ENCODE measurements around the gene POLR2A. TPM values are rescaled to one million over a fixed set of nuclear protein-coding genes. Genes with fewer than 3 reads are reported as not detected.
"Not testable (repeated sequence)": the region's sequence is repeated elsewhere in the genome, so short reads cannot be mapped to it uniquely, and the experiment has no call there.

Gene POLR2A
- total RNA-seq, 2 experiments from 2014 or later = 491 to 501 TPM

DNA sequence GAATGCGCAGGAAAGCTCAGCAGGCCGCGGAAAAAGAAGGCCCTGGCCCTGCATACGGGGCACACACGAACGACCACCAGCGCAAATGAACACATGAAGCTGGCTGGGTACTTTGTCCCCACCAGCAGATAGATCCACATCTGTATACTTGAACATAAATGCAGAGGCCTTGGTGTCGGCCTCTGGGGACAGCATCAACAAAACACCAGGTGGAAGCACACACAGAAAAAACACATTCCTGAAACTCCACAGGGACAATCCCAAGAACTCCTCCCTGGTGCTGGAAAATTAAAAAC, 4.1 kb upstream of the POLR2A start:
- ChIA-PET POLR2A (interaction anchor here (0.9 to 7.2 kb wide), 20 partner anchors 11 to 260 kb away, joined by 3 to 137 read pairs (median 6); partner anchors contain the start of genes ACADVL, CD68, CHRNB1 and FGF11), CTCF (interaction anchor here (0.6 to 3.5 kb wide), 3 partner anchors 43 to 159 kb away, joined by 4 to 25 read pairs (median 4); partner anchors contain the start of gene TMEM102)
- H3K27ac ChIP-seq (ENCODE audit: low read depth in 1 of 2, low read length in 2 of 2) = peak overlapping the region; percentile 73 to 91
- H3K4me1 Mint-ChIP-seq (ENCODE audit: low read depth) = peaks cover 72% of the 10 kb centered on the region
- H3K36me3 ChIP-seq (ENCODE audit: insufficient read depth, low read length) = peaks cover 6% of the 10 kb centered on the region
- H3K9me3 ChIP-seq (ENCODE audit: control insufficient read depth in 1 of 2, insufficient read depth in 1 of 2, low read length in 2 of 2) = no peaks in the 10 kb centered on the region
- peak overlapping the region; percentile 92 for H3K27ac Mint-ChIP-seq
- H3K4me3 ChIP-seq (ENCODE audit: low read length) = peak overlapping the region; percentile 73
- H3K4me3 Mint-ChIP-seq = peak overlapping the region; percentile 94
- no peak for ATAC-seq (ENCODE audit: poor library complexity)
- no peaks in the 10 kb centered on the region for H3K9me3 Mint-ChIP-seq
- intact Hi-C loops (cut with DNase I, micrococcal nuclease) = loop anchor here (5.0 to 10.0 kb wide), 4 partner anchors 173 to 675 kb away; partner anchors contain the start of genes EIF5A (in 1 of the 2), PER1 (in 1 of the 2) and SLC16A13 (in 1 of the 2)
- H3K27me3 ChIP-seq (ENCODE audit: control insufficient read depth in 1 of 2, insufficient read depth in 2 of 2, low read length in 2 of 2) = no peaks in the 10 kb centered on the region
- DNase-seq = no peak
- TF ChIP-seq, protein P1, sequence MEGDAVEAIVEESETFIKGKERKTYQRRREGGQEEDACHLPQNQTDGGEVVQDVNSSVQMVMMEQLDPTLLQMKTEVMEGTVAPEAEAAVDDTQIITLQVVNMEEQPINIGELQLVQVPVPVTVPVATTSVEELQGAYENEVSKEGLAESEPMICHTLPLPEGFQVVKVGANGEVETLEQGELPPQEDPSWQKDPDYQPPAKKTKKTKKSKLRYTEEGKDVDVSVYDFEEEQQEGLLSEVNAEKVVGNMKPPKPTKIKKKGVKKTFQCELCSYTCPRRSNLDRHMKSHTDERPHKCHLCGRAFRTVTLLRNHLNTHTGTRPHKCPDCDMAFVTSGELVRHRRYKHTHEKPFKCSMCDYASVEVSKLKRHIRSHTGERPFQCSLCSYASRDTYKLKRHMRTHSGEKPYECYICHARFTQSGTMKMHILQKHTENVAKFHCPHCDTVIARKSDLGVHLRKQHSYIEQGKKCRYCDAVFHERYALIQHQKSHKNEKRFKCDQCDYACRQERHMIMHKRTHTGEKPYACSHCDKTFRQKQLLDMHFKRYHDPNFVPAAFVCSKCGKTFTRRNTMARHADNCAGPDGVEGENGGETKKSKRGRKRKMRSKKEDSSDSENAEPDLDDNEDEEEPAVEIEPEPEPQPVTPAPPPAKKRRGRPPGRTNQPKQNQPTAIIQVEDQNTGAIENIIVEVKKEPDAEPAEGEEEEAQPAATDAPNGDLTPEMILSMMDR (IDR thresholded peaks at IDR 0.05) = no peak
- peaks cover 72% of the 10 kb centered on the region for H3K4me1 ChIP-seq (ENCODE audit: insufficient read depth, low read length)
- H3K36me3 Mint-ChIP-seq (ENCODE audit: low read depth) = peaks cover 38% of the 10 kb centered on the region
- no peaks in the 10 kb centered on the region for H3K27me3 Mint-ChIP-seq

DNA sequence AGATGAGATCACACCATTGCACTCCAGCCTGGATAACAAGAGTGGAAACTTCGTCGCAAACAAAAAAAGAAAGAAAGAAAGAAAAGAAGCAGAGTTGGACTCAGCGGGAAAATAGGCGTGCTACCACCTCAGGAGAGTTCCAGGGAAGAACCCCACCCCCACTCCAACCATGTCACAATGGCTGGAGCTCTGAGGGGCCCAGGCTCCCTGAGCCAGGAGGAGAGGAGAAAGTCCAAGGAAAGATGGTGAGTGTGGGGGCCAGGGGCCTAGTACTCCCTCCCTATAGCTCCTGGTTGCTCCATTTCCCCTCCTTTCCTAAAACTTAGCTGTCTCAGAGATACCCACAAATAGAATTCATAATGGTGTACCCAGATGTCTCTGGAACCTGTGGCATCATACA, 2.9 kb upstream of the POLR2A start, which contains the start of gene SLC35G6:
Gene SLC35G6, plus strand, starts transcription at position 172 of the 400 bp plus-strand sequence. Its CDS starts 71 bp downstream, at position 243.
- peak within 1 kb of the TSS; percentile 99 for H3K27ac Mint-ChIP-seq
- not testable (repeated sequence) for H3K27me3 Mint-ChIP-seq; H3K27me3 ChIP-seq (ENCODE audit: control insufficient read depth in 1 of 2, insufficient read depth in 2 of 2, low read length in 2 of 2); H3K9me3 ChIP-seq (ENCODE audit: control insufficient read depth in 1 of 2, insufficient read depth in 1 of 2, low read length in 2 of 2); ATAC-seq (ENCODE audit: poor library complexity); DNase-seq; H3K9me3 Mint-ChIP-seq; H3K36me3 ChIP-seq (ENCODE audit: insufficient read depth, low read length)
- peaks cover 74% of the 10 kb centered on the region for H3K4me1 ChIP-seq (ENCODE audit: insufficient read depth, low read length)
- intact Hi-C loops (cut with DNase I, micrococcal nuclease) = loop anchor here (5.0 to 10.0 kb wide), 4 partner anchors 174 to 674 kb away; partner anchors contain the start of genes EIF5A (in 1 of the 2), PER1 (in 1 of the 2) and SLC16A13 (in 1 of the 2)
- H3K4me1 Mint-ChIP-seq (ENCODE audit: low read depth) = peaks cover 74% of the 10 kb centered on the region
- H3K36me3 Mint-ChIP-seq (ENCODE audit: low read depth) = peaks cover 41% of the 10 kb centered on the region
- H3K27ac ChIP-seq (ENCODE audit: low read depth in 1 of 2, low read length in 2 of 2) = peak within 1 kb of the TSS; percentile 73 to 91
- H3K4me3 ChIP-seq (ENCODE audit: low read length) = peak within 1 kb of the TSS; percentile 73
- POLR2A ChIA-PET = interaction anchor here (3.6 to 7.2 kb wide), 4 partner anchors 23 to 45 kb away, joined by 23 to 137 read pairs (median 68); partner anchors contain the start of genes CHRNB1, FGF11 and TMEM102
- CTCF ChIA-PET = interaction anchor here (1.2 kb wide), 1 partner anchor 45 kb away, joined by 6 read pairs; no protein-coding TSS in a partner anchor
- peak within 1 kb of the TSS; percentile 94 for H3K4me3 Mint-ChIP-seq

DNA sequence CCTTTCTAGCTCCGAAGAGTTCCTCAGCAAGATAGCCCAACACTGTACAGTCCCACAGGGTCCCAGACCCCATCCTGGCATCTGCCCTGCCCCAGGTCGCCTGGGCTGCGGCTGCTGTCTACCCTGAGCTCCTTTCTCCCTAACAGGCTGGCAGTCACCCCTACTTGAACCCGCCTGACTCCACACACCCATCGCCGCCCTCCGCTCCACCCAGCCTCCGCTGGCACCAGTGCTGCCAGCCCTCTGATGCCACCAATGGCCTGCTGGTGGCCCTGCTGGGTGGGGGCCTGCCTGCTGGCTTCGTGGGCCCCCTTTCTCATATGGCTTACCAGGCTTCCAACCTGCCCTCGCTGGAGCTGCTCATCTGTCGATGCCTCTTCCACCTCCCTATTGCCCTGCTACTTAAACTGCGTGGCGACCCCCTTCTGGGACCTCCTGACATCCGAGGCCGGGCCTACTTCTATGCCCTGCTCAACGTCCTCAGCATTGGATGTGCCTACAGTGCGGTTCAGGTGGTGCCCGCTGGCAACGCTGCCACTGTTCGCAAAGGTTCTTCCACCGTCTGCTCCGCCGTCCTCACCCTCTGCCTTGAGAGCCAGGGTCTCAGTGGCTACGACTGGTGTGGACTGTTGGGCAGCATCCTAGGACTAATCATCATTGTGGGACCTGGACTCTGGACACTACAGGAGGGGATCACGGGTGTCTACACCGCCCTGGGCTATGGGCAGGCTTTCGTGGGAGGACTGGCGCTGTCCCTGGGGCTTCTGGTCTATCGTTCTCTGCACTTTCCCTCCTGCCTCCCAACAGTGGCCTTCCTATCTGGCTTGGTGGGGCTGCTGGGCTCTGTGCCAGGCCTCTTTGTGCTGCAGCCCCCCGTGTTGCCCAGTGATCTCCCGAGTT, 2.1 kb upstream of the POLR2A start:
- H3K4me3 Mint-ChIP-seq = peak overlapping the region; percentile 94
- POLR2A ChIA-PET = interaction anchor here (3.4 to 7.2 kb wide), 6 partner anchors 24 to 44 kb away, joined by 23 to 156 read pairs (median 60); partner anchors contain the start of genes CHRNB1, FGF11 and TMEM102
- DNase-seq = peak in 1 of 14 experiments; percentile 32
- H3K4me1 Mint-ChIP-seq (ENCODE audit: low read depth) = peaks cover 72% of the 10 kb centered on the region
- not testable (repeated sequence) for H3K27me3 ChIP-seq (ENCODE audit: control insufficient read depth in 1 of 2, insufficient read depth in 2 of 2, low read length in 2 of 2); H3K9me3 ChIP-seq (ENCODE audit: control insufficient read depth in 1 of 2, insufficient read depth in 1 of 2, low read length in 2 of 2); H3K9me3 Mint-ChIP-seq; H3K4me3 ChIP-seq (ENCODE audit: low read length); H3K27me3 Mint-ChIP-seq; H3K36me3 ChIP-seq (ENCODE audit: insufficient read depth, low read length); ATAC-seq (ENCODE audit: poor library complexity)
- H3K27ac ChIP-seq (ENCODE audit: low read depth in 1 of 2, low read length in 2 of 2) = peak overlapping the region in 1 of 2 donors; percentile 99
- CTCF ChIA-PET = interaction anchor here (1.2 kb wide), 1 partner anchor 45 kb away, joined by 6 read pairs; no protein-coding TSS in a partner anchor
- H3K4me1 ChIP-seq (ENCODE audit: insufficient read depth, low read length) = peaks cover 69% of the 10 kb centered on the region
- H3K36me3 Mint-ChIP-seq (ENCODE audit: low read depth) = peaks cover 41% of the 10 kb centered on the region
- intact Hi-C loops (cut with DNase I, micrococcal nuclease) = loop anchor here (5.0 to 10.0 kb wide), 4 partner anchors 175 to 673 kb away; partner anchors contain the start of genes EIF5A (in 1 of the 2), PER1 (in 1 of the 2) and SLC16A13 (in 1 of the 2)
- peak overlapping the region; percentile 99 for H3K27ac Mint-ChIP-seq

DNA sequence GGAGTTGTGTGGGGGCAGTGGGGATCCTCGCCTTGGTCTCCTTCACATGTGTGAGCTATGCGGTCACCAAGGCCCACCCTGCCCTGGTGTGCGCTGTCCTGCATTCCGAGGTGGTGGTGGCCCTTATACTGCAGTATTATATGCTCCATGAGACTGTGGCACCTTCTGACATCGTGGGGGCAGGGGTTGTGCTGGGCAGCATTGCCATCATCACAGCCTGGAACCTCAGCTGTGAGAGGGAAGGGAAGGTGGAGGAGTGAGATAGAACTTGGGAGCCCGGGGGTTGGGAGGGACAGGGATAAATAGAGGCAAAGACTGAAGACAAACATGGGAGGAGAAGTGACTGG, 1.5 kb upstream of the POLR2A start:
- not testable (repeated sequence) for H3K9me3 Mint-ChIP-seq; H3K27me3 ChIP-seq (ENCODE audit: control insufficient read depth in 1 of 2, insufficient read depth in 2 of 2, low read length in 2 of 2); ATAC-seq (ENCODE audit: poor library complexity); H3K9me3 ChIP-seq (ENCODE audit: control insufficient read depth in 1 of 2, insufficient read depth in 1 of 2, low read length in 2 of 2); H3K27me3 Mint-ChIP-seq; H3K36me3 ChIP-seq (ENCODE audit: insufficient read depth, low read length)
- H3K4me3 Mint-ChIP-seq = peak overlapping the region; percentile 94
- H3K4me1 Mint-ChIP-seq (ENCODE audit: low read depth) = peaks cover 72% of the 10 kb centered on the region
- peaks cover 69% of the 10 kb centered on the region for H3K4me1 ChIP-seq (ENCODE audit: insufficient read depth, low read length)
- ChIA-PET POLR2A (interaction anchor here (2.2 to 6.6 kb wide), 8 partner anchors 27 to 205 kb away, joined by 9 to 156 read pairs (median 28); partner anchors contain the start of genes CHRNB1, FGF11, MPDU1 and TMEM102), CTCF (interaction anchor here (6.2 kb wide), 1 partner anchor 45 kb away, joined by 61 read pairs; no protein-coding TSS in a partner anchor)
- peak overlapping the region; percentile 99 for H3K27ac Mint-ChIP-seq
- DNase-seq = peak in 1 of 14 experiments; percentile 28
- peak overlapping the region; percentile 87 for H3K4me3 ChIP-seq (ENCODE audit: low read length)
- intact Hi-C loops (cut with DNase I, micrococcal nuclease) = loop anchor here (5.0 to 10.0 kb wide), 4 partner anchors 175 to 672 kb away; partner anchors contain the start of genes EIF5A (in 1 of the 2), PER1 (in 1 of the 2) and SLC16A13 (in 1 of the 2)
- H3K27ac ChIP-seq (ENCODE audit: low read depth in 1 of 2, low read length in 2 of 2) = peak overlapping the region; percentile 99
- H3K36me3 Mint-ChIP-seq (ENCODE audit: low read depth) = peaks cover 48% of the 10 kb centered on the region

Data from CD4-positive, alpha-beta T cell (primary cell).